ENCODE data around the gene NUCB2.

The NUCB2 gene

DNA sequence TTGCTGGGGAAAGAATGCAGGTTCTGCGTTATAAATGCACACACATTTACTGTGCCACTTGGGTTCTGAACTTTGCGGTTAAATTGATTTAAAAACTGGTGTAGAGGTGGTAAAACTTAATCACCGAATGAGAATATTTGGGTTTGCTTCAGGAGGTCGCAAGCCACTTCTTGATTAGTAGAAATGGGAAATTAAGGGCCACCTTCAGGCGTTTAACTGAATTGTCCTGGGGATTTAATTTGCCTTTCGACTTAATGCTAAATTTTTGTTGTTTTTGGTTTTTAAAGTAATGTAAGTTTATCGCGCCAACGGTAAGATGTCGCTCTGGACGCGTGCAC is 74.6 kb downstream of the NUCB2 start:
- Histone ChIP-seq H3K36me3 (ENCODE audit: insufficient read depth, low read length) (peaks cover 20% of the 10 kb centered on the region; the same call in 1 of the 2 replicates), H3K79me2 (ENCODE audit: insufficient read depth, low read length) (no peaks in the 10 kb centered on the region), H4K20me1 (ENCODE audit: insufficient read depth, low read length, poor library complexity, severe bottlenecking) (peaks cover 3% of the 10 kb centered on the region), H3K4me1 (ENCODE audit: insufficient read depth, low read length, poor library complexity, severe bottlenecking) (peaks cover 5% of the 10 kb centered on the region), H2AFZ (ENCODE audit: low read length) (no peak overlapping the region), H3F3A (ENCODE audit: low read depth) (peaks cover 10% of the 10 kb centered on the region), H3K27me3 (ENCODE audit: insufficient read depth, low read length, poor library complexity, severe bottlenecking) (no peaks in the 10 kb centered on the region), H3K9me3 (ENCODE audit: insufficient read depth, low read depth, low read length) (no peaks in the 10 kb centered on the region), H3K9me2 (replicated peaks; ENCODE audit: low read depth, low read length) (no peaks in the 10 kb centered on the region), H3K9ac (ENCODE audit: low read depth, low read length, poor library complexity, severe bottlenecking) (no peak overlapping the region), H3K4me2 (ENCODE audit: low read depth, low read length, poor library complexity, severe bottlenecking) (no peak overlapping the region), H3K4me3 (ENCODE audit: low read length, poor library complexity, severe bottlenecking) (no peak overlapping the region)
- TF ChIP-seq, protein P1, sequence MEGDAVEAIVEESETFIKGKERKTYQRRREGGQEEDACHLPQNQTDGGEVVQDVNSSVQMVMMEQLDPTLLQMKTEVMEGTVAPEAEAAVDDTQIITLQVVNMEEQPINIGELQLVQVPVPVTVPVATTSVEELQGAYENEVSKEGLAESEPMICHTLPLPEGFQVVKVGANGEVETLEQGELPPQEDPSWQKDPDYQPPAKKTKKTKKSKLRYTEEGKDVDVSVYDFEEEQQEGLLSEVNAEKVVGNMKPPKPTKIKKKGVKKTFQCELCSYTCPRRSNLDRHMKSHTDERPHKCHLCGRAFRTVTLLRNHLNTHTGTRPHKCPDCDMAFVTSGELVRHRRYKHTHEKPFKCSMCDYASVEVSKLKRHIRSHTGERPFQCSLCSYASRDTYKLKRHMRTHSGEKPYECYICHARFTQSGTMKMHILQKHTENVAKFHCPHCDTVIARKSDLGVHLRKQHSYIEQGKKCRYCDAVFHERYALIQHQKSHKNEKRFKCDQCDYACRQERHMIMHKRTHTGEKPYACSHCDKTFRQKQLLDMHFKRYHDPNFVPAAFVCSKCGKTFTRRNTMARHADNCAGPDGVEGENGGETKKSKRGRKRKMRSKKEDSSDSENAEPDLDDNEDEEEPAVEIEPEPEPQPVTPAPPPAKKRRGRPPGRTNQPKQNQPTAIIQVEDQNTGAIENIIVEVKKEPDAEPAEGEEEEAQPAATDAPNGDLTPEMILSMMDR (conservative IDR thresholded peaks at IDR 0.05; ENCODE audit: low read length): peak; percentile 38; the same call in 1 of the 2 replicates
- TF ChIP-seq EZH2phosphoT487 (IDR thresholded peaks at IDR 0.05; ENCODE audit: borderline replicate concordance): no peak

DNA sequence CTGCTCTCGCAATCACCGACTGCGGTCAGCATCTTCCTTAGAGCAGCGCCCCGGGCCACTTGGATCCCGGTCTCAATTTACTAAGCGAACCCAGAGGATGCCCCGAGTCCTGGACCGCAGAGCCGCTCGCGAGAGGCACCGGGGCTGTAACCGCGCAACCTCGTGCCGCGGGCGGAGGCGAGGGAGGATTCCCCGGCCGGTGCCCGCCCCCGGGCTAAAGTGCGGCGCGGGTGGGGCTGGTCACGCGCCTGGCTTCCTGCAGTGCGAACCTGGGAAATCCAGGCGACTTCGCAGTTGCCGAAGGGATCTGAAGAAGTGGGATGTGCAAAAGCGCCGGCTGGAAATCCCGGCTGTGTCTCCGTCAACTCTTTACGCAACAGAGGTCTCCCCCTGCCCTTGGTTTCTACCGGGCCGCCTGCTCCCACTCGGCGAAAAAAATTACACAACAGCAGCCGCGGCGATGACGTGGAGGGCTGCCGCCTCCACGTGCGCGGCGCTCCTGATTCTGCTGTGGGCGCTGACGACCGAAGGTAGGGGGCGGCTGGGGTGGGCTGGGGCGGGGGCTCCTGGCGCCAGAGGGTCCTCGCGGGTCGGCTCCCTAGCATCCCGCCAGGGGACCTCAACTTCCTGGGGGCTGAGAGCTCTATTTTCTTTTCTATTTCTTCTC is 75.1 kb downstream of the NUCB2 start, which contains the start of gene NCR3LG1:
NCR3LG1 (plus strand) TSS at position 291 of the 667 bp plus-strand sequence; CDS start at position 461, 170 bp downstream.
- Histone ChIP-seq H3K79me2 (ENCODE audit: insufficient read depth, low read length) (no peaks in the 10 kb centered on the region), H3K4me1 (ENCODE audit: insufficient read depth, low read length, poor library complexity, severe bottlenecking) (peaks cover 5% of the 10 kb centered on the region), H3K9me2 (replicated peaks; ENCODE audit: low read depth, low read length) (no peaks in the 10 kb centered on the region), H3K27me3 (ENCODE audit: insufficient read depth, low read length, poor library complexity, severe bottlenecking) (no peaks in the 10 kb centered on the region), H3K9me3 (ENCODE audit: insufficient read depth, low read depth, low read length) (no peaks in the 10 kb centered on the region), H4K20me1 (ENCODE audit: insufficient read depth, low read length, poor library complexity, severe bottlenecking) (peaks cover 3% of the 10 kb centered on the region), H3K4me3 (ENCODE audit: low read length, poor library complexity, severe bottlenecking) (peak within 1 kb of the TSS; percentile 75), H3F3A (ENCODE audit: low read depth) (peaks cover 10% of the 10 kb centered on the region), H3K36me3 (ENCODE audit: insufficient read depth, low read length) (peaks cover 15% of the 10 kb centered on the region; the same call in 1 of the 2 replicates), H3K4me2 (ENCODE audit: low read depth, low read length, poor library complexity, severe bottlenecking) (peak within 1 kb of the TSS; percentile 90), H3K9ac (ENCODE audit: low read depth, low read length, poor library complexity, severe bottlenecking) (peak within 1 kb of the TSS; percentile 74), H2AFZ (ENCODE audit: low read length) (0 out of 2 replicates have a peak within 1 kb of the TSS, but pooled peaks have one; percentile 95)
- TF ChIP-seq, protein P1 (conservative IDR thresholded peaks at IDR 0.05; ENCODE audit: low read length): no peak
- no peak for TF ChIP-seq EZH2phosphoT487 (IDR thresholded peaks at IDR 0.05; ENCODE audit: borderline replicate concordance)

GRCh38 chr11:17352950-17353820 is 76.6 kb downstream of the NUCB2 start:
- Histone ChIP-seq H3K9me2 (replicated peaks; ENCODE audit: low read depth, low read length) (no peaks in the 10 kb centered on the region), H3K36me3 (ENCODE audit: insufficient read depth, low read length) (peaks cover 10% of the 10 kb centered on the region; the same call in 1 of the 2 replicates), H2AFZ (ENCODE audit: low read length) (peak overlapping the region; percentile 95), H3K9me3 (ENCODE audit: insufficient read depth, low read depth, low read length) (no peaks in the 10 kb centered on the region), H3K27me3 (ENCODE audit: insufficient read depth, low read length, poor library complexity, severe bottlenecking) (no peaks in the 10 kb centered on the region), H3K79me2 (ENCODE audit: insufficient read depth, low read length) (no peaks in the 10 kb centered on the region), H3K9ac (ENCODE audit: low read depth, low read length, poor library complexity, severe bottlenecking) (peak overlapping the region; percentile 74), H3K4me3 (ENCODE audit: low read length, poor library complexity, severe bottlenecking) (peak overlapping the region; percentile 75), H3K4me1 (ENCODE audit: insufficient read depth, low read length, poor library complexity, severe bottlenecking) (peaks cover 5% of the 10 kb centered on the region), H3F3A (ENCODE audit: low read depth) (peaks cover 10% of the 10 kb centered on the region), H4K20me1 (ENCODE audit: insufficient read depth, low read length, poor library complexity, severe bottlenecking) (peaks cover 3% of the 10 kb centered on the region), H3K4me2 (ENCODE audit: low read depth, low read length, poor library complexity, severe bottlenecking) (peak overlapping the region; percentile 90)
- no peak for TF ChIP-seq EZH2phosphoT487 (IDR thresholded peaks at IDR 0.05; ENCODE audit: borderline replicate concordance)
- TF ChIP-seq, protein P1 (conservative IDR thresholded peaks at IDR 0.05; ENCODE audit: low read length): no peak

Data from Loucy (cell line).